OCI-LY1 (cell line): ENCODE measurements around the gene PTGFRN.
"Not testable (repeated sequence)": the region's sequence is repeated elsewhere in the genome, so short reads cannot be mapped to it uniquely, and the experiment has no call there.

Experiments
- EZH2 ChIP-seq: fragments of 200-600 bp; sonication (generic), shearing (Covaris generic); IDR thresholded peaks from 2 replicates; pipeline ENCODE4 v1.8.0; 2017; ENCODE audit warnings: borderline replicate concordance, mixed run types, mild to moderate bottlenecking, antibody characterized with exemption, low read length, moderate library complexity, mixed read lengths
- TF ChIP-seq, protein P1 (sequence below): fragments of 200-600 bp; sonication (generic), shearing (Covaris generic); IDR thresholded peaks from 2 replicates; pipeline ENCODE4 v1.5.1; 2017; ENCODE audit warnings: mild to moderate bottlenecking, antibody characterized with exemption, low read length, moderate library complexity, mixed read lengths

DNA sequence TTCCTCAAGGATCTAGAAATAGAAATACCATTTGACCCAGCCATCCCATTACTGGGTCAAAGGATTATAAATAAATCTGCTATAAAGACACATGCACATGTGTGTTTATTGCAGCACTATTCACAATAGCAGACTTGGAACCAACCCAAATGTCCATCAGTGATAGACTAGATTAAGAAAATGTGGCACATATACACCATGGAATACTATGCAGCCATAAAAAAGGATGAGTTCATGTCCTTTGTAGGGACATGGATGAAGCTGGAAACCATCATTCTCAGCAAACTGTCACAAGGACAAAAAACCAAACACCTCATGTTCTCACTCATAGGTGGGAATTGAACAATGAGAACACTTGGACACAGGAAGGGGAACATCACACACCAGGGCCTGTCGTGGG lies 70.6 kb downstream of the PTGFRN start:
- TF ChIP-seq, protein P1, sequence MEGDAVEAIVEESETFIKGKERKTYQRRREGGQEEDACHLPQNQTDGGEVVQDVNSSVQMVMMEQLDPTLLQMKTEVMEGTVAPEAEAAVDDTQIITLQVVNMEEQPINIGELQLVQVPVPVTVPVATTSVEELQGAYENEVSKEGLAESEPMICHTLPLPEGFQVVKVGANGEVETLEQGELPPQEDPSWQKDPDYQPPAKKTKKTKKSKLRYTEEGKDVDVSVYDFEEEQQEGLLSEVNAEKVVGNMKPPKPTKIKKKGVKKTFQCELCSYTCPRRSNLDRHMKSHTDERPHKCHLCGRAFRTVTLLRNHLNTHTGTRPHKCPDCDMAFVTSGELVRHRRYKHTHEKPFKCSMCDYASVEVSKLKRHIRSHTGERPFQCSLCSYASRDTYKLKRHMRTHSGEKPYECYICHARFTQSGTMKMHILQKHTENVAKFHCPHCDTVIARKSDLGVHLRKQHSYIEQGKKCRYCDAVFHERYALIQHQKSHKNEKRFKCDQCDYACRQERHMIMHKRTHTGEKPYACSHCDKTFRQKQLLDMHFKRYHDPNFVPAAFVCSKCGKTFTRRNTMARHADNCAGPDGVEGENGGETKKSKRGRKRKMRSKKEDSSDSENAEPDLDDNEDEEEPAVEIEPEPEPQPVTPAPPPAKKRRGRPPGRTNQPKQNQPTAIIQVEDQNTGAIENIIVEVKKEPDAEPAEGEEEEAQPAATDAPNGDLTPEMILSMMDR, result not testable (repeated sequence)
- not testable (repeated sequence) for TF ChIP-seq EZH2
